ENCODE data around the gene STT3B. TPM values are rescaled to one million over a fixed set of nuclear protein-coding genes. Genes with fewer than 3 reads are reported as not detected.

Gene STT3B
- total and polyA plus RNA-seq, 2 of the 4 experiments (the other 2 are of a cell fraction): 45.5 to 86.4 TPM

GRCh38 chr3:31614162-31614921 lies 81.6 kb downstream of the STT3B start:
- Histone ChIP-seq H3K4me1 (ENCODE audit: control insufficient read depth, insufficient read depth, low read length) (no peaks in the 10 kb centered on the region), H4K8ac (ENCODE audit: low read depth in 2 of 2, low read length in 2 of 2) (no peak overlapping the region), H2BK120ac (ENCODE audit: low read depth, low read length) (no peak overlapping the region), H2BK5ac (ENCODE audit: low read depth, low read length, poor library complexity, severe bottlenecking) (peak overlapping the region; percentile 29), H3K56ac (ENCODE audit: extremely low read depth, insufficient read depth, low read length) (no peak overlapping the region), H3K79me1 (ENCODE audit: low read depth in 1 of 2, low read length in 2 of 2) (peaks cover 2 to 16% of the 10 kb centered on the region in 2 experiments; a peak in 2 of 4 replicates), H4K20me1 (ENCODE audit: insufficient read depth, low read length) (no peaks in the 10 kb centered on the region), H3K9ac (ENCODE audit: low read depth, low read length) (no peak overlapping the region), H3K9me3 (ENCODE audit: control insufficient read depth, insufficient read depth, low read length) (no peaks in the 10 kb centered on the region), H2BK20ac (ENCODE audit: low read depth, low read length) (no peak overlapping the region), H3K4me3 (ENCODE audit: insufficient read depth, low read depth, low read length) (no peak overlapping the region), H3K4me2 (ENCODE audit: low read depth, low read length) (no peak overlapping the region), H3K36me3 (ENCODE audit: control insufficient read depth, insufficient read depth, low read length) (0 out of 2 replicates have a peak, but pooled peaks cover 2% of the 10 kb centered on the region), H3K18ac (ENCODE audit: low read depth, low read length) (no peak overlapping the region), H2AK9ac (replicated peaks; ENCODE audit: low read depth, low read length, poor library complexity) (no peak overlapping the region), H2AK5ac (ENCODE audit: low read depth, low read length) (no peak overlapping the region), H3K4ac (ENCODE audit: low read depth, low read length) (no peak overlapping the region), H3K27ac (ENCODE audit: insufficient read depth, low read length) (peak overlapping the region; percentile 46; the same call in 1 of the 2 replicates), H2AFZ (replicated peaks; ENCODE audit: low read length, poor library complexity) (no peak overlapping the region), H3K14ac (replicated peaks; ENCODE audit: low read depth, low read length) (no peak overlapping the region), H3K27me3 (ENCODE audit: control insufficient read depth, insufficient read depth, low read length) (no peaks in the 10 kb centered on the region), H4K5ac (ENCODE audit: low read depth, low read length) (no peak overlapping the region), H3K9me1 (ENCODE audit: insufficient read depth, low read length) (no peaks in the 10 kb centered on the region), H4K91ac (ENCODE audit: insufficient read depth, low read depth, low read length) (no peak overlapping the region), H2BK15ac (ENCODE audit: low read depth, low read length) (no peak overlapping the region), H3K23ac (ENCODE audit: low read depth, low read length) (no peak overlapping the region)
- no peak for TF ChIP-seq CTCF (conservative IDR thresholded peaks at IDR 0.05; ENCODE audit: low read depth, low read length)
- no peak for TF ChIP-seq NFE2L2 (IDR thresholded peaks at IDR 0.05; ENCODE audit: low read depth, low read length)
- peak; percentile 84 for TF ChIP-seq CEBPB (IDR thresholded peaks at IDR 0.05; ENCODE audit: low read depth, low read length)
- TF ChIP-seq RFX5 (IDR thresholded peaks at IDR 0.05; ENCODE audit: low read depth, low read length): no peak
- TF ChIP-seq MAZ (IDR thresholded peaks at IDR 0.05; ENCODE audit: borderline replicate concordance, low read depth, low read length): no peak
- DNase-seq (no peak), ATAC-seq (ENCODE audit: low read depth) (no peak)
- in situ Hi-C loops (cut with MboI; ENCODE audit: low sequenced_read_pairs) (loop anchor here (25.0 kb wide), 1 partner anchor 523 kb away; no protein-coding TSS in a partner anchor), dilution Hi-C loops (cut with HindIII; ENCODE audit: low sequenced_read_pairs, unreplicated experiment) (no loop called here), intact Hi-C loops (cut with micrococcal nuclease) (loop anchor here (5.0 to 10.0 kb wide), 2 partner anchors 370 to 403 kb away; partner anchors contain the start of genes OSBPL10 and ZNF860)
- no TSS peak for BruUV-seq (replicated peaks)
- POLR2A ChIA-PET (ENCODE audit: unreplicated experiment): no interaction called here
- CTCF ChIA-PET: no interaction called here
- no CpG with 5 or more reads among the region's 5 CpGs for WGBS, 2 experiments (ENCODE audit: extremely low coverage in 2 of 2, insufficient read length in 1 of 2)
